Activated T-cell treated with anti-CD3 and anti-CD28 coated beads for 24 hours (primary cell): Measurements from ENCODE around the gene CTDSP1.

Experiments
- DNase-seq: peaks from one replicate; pipeline ENCODE4 v3.0.0-alpha.2; 2020; ENCODE audit warnings: low read depth

CTDSP1 gene, protein sequence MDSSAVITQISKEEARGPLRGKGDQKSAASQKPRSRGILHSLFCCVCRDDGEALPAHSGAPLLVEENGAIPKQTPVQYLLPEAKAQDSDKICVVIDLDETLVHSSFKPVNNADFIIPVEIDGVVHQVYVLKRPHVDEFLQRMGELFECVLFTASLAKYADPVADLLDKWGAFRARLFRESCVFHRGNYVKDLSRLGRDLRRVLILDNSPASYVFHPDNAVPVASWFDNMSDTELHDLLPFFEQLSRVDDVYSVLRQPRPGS

GRCh38 chr2:218399391-218400166 is at the start of gene CTDSP1:
TSS of gene CTDSP1 (plus strand) at chr2:218399868. CDS start at chr2:218400091, 223 bp downstream.
- peak; percentile 86 for DNase-seq

GRCh38 chr2:218354045-218354444 is 45.6 kb upstream of the CTDSP1 start:
- no peak for DNase-seq

- DNase-seq, result no peak
These were observed 44.7 kb upstream of the CTDSP1 start for GRCh38 chr2:218354850-218355443.

- DNase-seq, result no peak
These were observed 42.2 kb upstream of the CTDSP1 start for GRCh38 chr2:218357236-218358177.

DNA sequence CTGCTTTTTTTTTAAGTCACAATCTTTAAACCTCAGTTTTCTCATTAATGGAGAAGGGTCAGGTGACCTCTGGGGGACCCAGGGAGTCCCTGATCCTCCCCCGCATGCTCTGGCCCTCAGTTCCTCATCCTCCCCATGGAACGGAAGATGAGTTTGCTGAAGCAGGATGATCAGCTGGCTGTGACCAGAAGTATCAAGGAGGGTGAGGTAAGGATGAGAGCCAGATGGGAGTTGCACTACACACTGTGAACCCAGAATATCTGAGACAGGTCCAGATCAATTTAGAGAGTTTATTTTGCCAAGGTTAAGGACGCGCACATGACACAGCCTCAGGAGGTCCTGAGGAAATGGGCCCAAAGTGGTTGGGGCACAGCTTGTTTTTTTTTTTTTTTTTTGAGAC is 39.2 kb upstream of the CTDSP1 start:
- no peak for DNase-seq

DNA sequence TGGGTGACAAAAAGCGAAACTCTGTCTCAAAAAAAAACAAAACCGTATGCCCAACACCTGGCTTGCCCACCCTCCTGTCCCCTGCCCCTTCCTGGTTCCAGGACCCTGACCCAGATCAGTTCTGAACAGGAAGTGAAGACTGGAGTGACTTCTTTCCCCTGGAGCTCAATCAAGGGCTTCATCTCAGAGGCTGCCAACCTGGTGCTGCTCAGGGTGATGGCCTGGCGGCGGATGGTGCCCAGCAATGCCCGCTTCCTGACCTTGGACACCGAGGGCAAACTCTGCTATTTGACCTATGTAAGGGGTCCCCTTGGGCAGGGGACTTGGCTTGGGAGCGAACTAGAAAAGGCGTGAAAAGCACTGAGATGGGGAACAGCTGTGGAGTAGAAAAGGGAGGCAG is 37.1 kb upstream of the CTDSP1 start:
- no peak for DNase-seq

GRCh38 chr2:218363736-218364135 is 35.9 kb upstream of the CTDSP1 start:
- DNase-seq, result no peak

GRCh38 chr2:218364196-218364595 is 35.5 kb upstream of the CTDSP1 start:
- DNase-seq, result no peak

GRCh38 chr2:218366621-218367414 is 32.9 kb upstream of the CTDSP1 start:
- DNase-seq, result no peak

DNA sequence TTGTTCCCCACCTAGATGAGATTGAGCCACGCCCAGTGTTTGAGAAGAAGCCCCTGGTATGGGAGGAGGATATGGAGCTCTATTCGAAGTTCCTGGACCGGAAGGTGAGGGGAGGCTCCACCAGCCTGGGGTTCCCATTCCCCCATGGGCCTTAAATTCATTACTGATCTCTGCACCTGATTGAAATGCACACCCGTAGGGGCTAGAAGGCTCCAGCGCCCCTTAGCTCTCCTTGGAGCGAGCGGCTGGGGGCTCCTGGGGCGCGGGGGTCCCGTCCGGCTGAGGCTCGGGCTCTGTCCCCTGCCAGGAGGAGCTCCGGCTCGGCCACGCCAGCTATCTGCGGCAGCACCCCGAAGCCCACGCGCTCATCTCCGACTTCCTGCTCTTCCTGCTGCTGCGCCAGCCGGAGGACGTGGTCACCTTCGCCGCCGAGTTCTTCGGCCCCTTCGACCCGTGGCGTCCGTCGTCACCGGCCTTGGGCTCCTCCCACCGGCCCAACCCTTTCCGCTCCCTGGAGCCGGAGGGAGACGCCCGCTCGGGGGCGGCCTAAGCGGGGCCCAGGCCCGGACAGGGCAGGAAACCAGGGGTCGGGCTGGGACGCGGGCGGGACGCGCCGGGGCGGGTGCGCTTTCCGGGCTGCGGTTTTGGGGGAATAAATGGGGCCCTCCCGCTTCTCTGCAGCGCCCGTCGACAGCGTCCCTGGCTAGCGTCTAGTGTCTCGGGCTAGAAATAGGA is 32.1 kb upstream of the CTDSP1 start:
- peak; percentile 54 for DNase-seq

DNA sequence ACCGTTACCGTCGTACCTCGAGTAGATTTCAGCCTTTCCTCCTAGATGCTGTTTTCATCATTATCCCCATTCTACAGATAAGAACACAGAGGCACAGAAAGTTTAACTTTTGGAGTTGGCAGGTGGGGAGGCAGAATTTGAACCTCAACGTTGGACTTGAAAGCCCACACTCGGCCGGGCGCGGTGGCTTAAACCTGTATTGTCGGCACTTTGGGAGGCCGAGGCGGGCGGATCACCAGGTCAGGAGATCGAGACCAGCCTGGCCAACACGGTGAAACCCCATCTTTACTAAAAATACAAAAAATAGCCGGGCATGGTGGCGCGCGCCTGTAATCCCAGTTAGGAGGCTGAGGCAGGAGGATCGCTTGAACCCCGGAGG is 31.5 kb upstream of the CTDSP1 start:
- no peak for DNase-seq

GRCh38 chr2:218368621-218369153 is 31.0 kb upstream of the CTDSP1 start:
- no peak for DNase-seq

GRCh38 chr2:218369330-218369729 is 30.3 kb upstream of the CTDSP1 start:
- DNase-seq, result no peak

DNA sequence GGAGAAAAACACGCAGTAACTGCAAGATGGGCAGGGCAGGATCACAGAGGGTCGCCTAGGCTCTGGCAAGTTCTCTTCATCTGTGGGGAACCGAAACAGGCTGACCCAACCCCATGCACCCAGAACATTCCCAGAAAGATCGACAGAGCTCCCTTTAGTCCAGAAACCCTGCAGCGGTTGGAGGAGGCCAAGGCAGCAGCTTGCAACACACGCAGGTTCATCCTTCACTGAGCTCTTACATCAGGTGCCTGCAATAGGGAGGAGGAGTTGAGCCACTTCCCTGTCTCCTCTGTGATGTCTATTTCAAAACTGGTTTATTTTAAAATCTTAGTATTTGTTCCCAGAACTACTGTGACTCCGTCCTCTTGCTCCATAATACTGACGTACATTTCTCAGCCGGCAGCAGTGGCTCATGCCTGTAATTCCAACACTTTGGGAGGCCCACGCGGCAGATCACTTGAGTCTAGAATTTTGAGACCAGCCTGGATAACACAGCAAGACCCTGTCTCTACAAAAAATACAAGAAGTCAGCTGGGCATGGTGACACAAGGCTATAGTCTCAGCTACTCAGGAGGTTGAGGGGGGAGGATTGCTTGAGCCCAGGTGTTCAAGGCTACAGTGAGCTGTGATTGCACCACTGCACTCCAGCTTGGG is 29.1 kb upstream of the CTDSP1 start:
- no peak for DNase-seq

DNA sequence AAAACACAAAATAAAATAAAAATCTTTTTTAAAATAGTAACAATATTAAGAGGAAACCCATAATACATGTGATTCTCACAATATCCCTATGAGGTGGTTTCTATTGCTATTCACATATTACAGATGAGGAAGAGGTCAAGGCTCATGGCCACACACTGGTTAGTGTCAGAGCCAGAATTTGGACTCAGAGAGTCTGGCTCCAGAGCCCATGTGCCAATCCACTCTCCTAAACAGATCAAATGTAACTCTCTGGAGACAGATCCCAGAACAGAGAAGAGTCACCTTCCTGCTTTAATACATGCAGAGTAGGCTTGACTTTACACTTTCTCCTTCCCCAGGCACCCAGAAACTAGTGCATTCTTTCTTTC is 27.7 kb upstream of the CTDSP1 start:
- no peak for DNase-seq

GRCh38 chr2:218374795-218375194 is 24.9 kb upstream of the CTDSP1 start:
- DNase-seq, result no peak

- no peak for DNase-seq
These were observed 24.5 kb upstream of the CTDSP1 start for GRCh38 chr2:218375212-218375611.

DNA sequence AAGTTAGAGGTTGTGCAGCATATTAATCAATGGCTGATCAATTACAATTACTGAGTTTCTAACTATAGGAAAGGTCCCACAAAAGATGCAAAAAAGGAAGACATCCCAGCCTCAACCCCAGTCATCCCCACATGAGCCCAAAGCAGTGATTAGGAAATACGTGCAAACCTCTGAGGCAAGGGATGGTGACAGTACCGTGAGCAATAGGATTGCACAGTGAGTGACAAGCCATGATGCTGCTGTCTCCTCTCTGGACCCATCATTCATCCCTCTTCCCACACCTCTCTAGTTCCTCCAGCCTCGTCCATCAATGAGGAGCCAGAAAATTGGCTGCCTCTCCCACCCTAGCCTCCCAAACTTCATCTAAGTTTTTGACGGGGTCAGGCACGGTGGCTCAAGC is 21.6 kb upstream of the CTDSP1 start:
- DNase-seq, result no peak

GRCh38 chr2:218381916-218382366 is 17.7 kb upstream of the CTDSP1 start, which contains the start of gene SLC11A1:
TSS of gene SLC11A1 (plus strand) at chr2:218382273. CDS start at chr2:218382369, 96 bp downstream.
- DNase-seq, result no peak

DNA sequence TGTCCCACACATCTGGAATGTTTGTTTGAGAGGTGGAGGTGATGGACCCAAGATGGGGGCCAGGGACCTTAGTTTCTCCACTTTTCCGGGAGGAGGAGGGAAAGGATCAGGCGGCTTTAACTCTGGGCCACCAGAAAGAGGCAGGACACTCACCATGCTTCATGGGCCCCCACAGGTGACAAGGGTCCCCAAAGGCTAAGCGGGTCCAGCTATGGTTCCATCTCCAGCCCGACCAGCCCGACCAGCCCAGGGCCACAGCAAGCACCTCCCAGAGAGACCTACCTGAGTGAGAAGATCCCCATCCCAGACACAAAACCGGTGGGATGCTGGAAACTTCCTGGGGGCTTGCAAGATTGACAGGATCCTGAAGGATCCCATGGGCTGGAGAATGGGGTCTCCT is 16.9 kb upstream of the CTDSP1 start:
- DNase-seq, result no peak
